Measurements from ENCODE around the gene NIP7. TPM values are rescaled to one million over a fixed set of nuclear protein-coding genes. Genes with fewer than 3 reads are reported as not detected.
"Not testable (repeated sequence)": the region's sequence is repeated elsewhere in the genome, so short reads cannot be mapped to it uniquely, and the experiment has no call there.

NIP7 gene
- total RNA-seq (10 to 100 TPM; 28.5 to 29.7 TPM), total RNA-seq (33.2 to 66.6 reads per million in 2 donors)

GRCh38 chr16:69339289-69340094 lies at the start of gene NIP7, which contains the start of gene COG8:
TSS of gene NIP7 (plus strand) at chr16:69339772. CDS start at chr16:69339830, 58 bp downstream.
TSS of gene COG8 (minus strand) at chr16:69339564. CDS start at chr16:69339552, 12 bp downstream.
- peak within 1 kb of the TSS; percentile 99 for H3K27ac Mint-ChIP-seq
- DNase-seq (peak; percentile 78 to 87 (median 85)), ATAC-seq (peak; percentile 88)
- H3K9me3 ChIP-seq (ENCODE audit: control insufficient read depth, low read length, poor library complexity, severe bottlenecking), result no peaks in the 10 kb centered on the region
- no peaks in the 10 kb centered on the region for H3K27me3 Mint-ChIP-seq
- H3K36me3 Mint-ChIP-seq (ENCODE audit: low read depth), result peaks cover 8% of the 10 kb centered on the region
- peaks cover 40% of the 10 kb centered on the region for H3K4me1 Mint-ChIP-seq
- H3K4me3 Mint-ChIP-seq, result peak within 1 kb of the TSS; percentile 100

- not testable (repeated sequence) for H3K36me3 Mint-ChIP-seq (ENCODE audit: low read depth); H3K27ac Mint-ChIP-seq; ATAC-seq; DNase-seq; H3K9me3 ChIP-seq (ENCODE audit: control insufficient read depth, low read length, poor library complexity, severe bottlenecking); H3K27me3 Mint-ChIP-seq; H3K4me1 Mint-ChIP-seq; H3K4me3 Mint-ChIP-seq
Observed at GRCh38 chr16:69291657-69292056, 47.9 kb upstream of the NIP7 start.

- no peak for ATAC-seq
- peak overlapping the region; percentile 51 for H3K27ac Mint-ChIP-seq
Observed at GRCh38 chr16:69293401-69293800, 46.2 kb upstream of the NIP7 start.

GRCh38 chr16:69294051-69294450 lies 45.5 kb upstream of the NIP7 start:
- Mint-ChIP-seq H3K36me3 (ENCODE audit: low read depth) (peaks cover 5% of the 10 kb centered on the region), H3K4me3 (no peak overlapping the region), H3K4me1 (peaks cover 8% of the 10 kb centered on the region), H3K27ac (peak overlapping the region; percentile 51), H3K27me3 (no peaks in the 10 kb centered on the region)
- ATAC-seq (no peak), DNase-seq (no peak)
- H3K9me3 ChIP-seq (ENCODE audit: control insufficient read depth, low read length, poor library complexity, severe bottlenecking), result no peaks in the 10 kb centered on the region

More at GRCh38 chr16:69293401-69293800, 46.2 kb upstream of the NIP7 start:
- Mint-ChIP-seq H3K36me3 (ENCODE audit: low read depth) (peaks cover 5% of the 10 kb centered on the region), H3K27me3 (no peaks in the 10 kb centered on the region), H3K4me3 (no peak overlapping the region), H3K4me1 (peaks cover 8% of the 10 kb centered on the region)
- DNase-seq, result no peak
- H3K9me3 ChIP-seq (ENCODE audit: control insufficient read depth, low read length, poor library complexity, severe bottlenecking), result no peaks in the 10 kb centered on the region

- ATAC-seq; H3K36me3 Mint-ChIP-seq (ENCODE audit: low read depth): not testable (repeated sequence)
- H3K27ac Mint-ChIP-seq, result peak overlapping the region; percentile 66
Observed at GRCh38 chr16:69296771-69297170, 42.8 kb upstream of the NIP7 start.

GRCh38 chr16:69298261-69298660 lies 41.3 kb upstream of the NIP7 start:
- Mint-ChIP-seq H3K27me3 (no peaks in the 10 kb centered on the region), H3K4me1 (peaks cover 7% of the 10 kb centered on the region), H3K36me3 (ENCODE audit: low read depth) (peaks cover 8% of the 10 kb centered on the region), H3K27ac (no peak overlapping the region), H3K4me3 (no peak overlapping the region)
- H3K9me3 ChIP-seq (ENCODE audit: control insufficient read depth, low read length, poor library complexity, severe bottlenecking), result no peaks in the 10 kb centered on the region
- ATAC-seq (no peak), DNase-seq (no peak)

More at GRCh38 chr16:69296771-69297170, 42.8 kb upstream of the NIP7 start:
- not testable (repeated sequence) for H3K4me1 Mint-ChIP-seq; H3K27me3 Mint-ChIP-seq; H3K9me3 ChIP-seq (ENCODE audit: control insufficient read depth, low read length, poor library complexity, severe bottlenecking); H3K4me3 Mint-ChIP-seq; DNase-seq

- H3K9me3 ChIP-seq (ENCODE audit: control insufficient read depth, low read length, poor library complexity, severe bottlenecking), result no peaks in the 10 kb centered on the region
- no peak for ATAC-seq
- Mint-ChIP-seq H3K4me1 (peaks cover 3% of the 10 kb centered on the region), H3K4me3 (no peak overlapping the region), H3K27ac (no peak overlapping the region), H3K36me3 (ENCODE audit: low read depth) (peaks cover 4% of the 10 kb centered on the region), H3K27me3 (no peaks in the 10 kb centered on the region)
- DNase-seq, result no peak
Observed at GRCh38 chr16:69301187-69301586, 38.4 kb upstream of the NIP7 start.

GRCh38 chr16:69301861-69302260 lies 37.7 kb upstream of the NIP7 start:
- Mint-ChIP-seq H3K27ac (no peak overlapping the region), H3K4me3 (no peak overlapping the region), H3K4me1 (peaks cover 2% of the 10 kb centered on the region), H3K36me3 (ENCODE audit: low read depth) (peaks cover 4% of the 10 kb centered on the region), H3K27me3 (no peaks in the 10 kb centered on the region)
- no peak for DNase-seq
- H3K9me3 ChIP-seq (ENCODE audit: control insufficient read depth, low read length, poor library complexity, severe bottlenecking), result no peaks in the 10 kb centered on the region
- ATAC-seq, result no peak

GRCh38 chr16:69302301-69302700 lies 37.3 kb upstream of the NIP7 start:
- H3K9me3 ChIP-seq (ENCODE audit: control insufficient read depth, low read length, poor library complexity, severe bottlenecking), result no peaks in the 10 kb centered on the region
- Mint-ChIP-seq H3K27ac (no peak overlapping the region), H3K36me3 (ENCODE audit: low read depth) (peaks cover 4% of the 10 kb centered on the region), H3K4me3 (no peak overlapping the region), H3K27me3 (no peaks in the 10 kb centered on the region), H3K4me1 (peaks cover 2% of the 10 kb centered on the region)
- ATAC-seq (no peak), DNase-seq (no peak)

- ATAC-seq (no peak), DNase-seq (no peak)
- Mint-ChIP-seq H3K4me3 (no peak overlapping the region), H3K27me3 (no peaks in the 10 kb centered on the region), H3K36me3 (ENCODE audit: low read depth) (peaks cover 2% of the 10 kb centered on the region), H3K4me1 (peaks cover 7% of the 10 kb centered on the region), H3K27ac (no peak overlapping the region)
- no peaks in the 10 kb centered on the region for H3K9me3 ChIP-seq (ENCODE audit: control insufficient read depth, low read length, poor library complexity, severe bottlenecking)
Observed at GRCh38 chr16:69306031-69306430, 33.5 kb upstream of the NIP7 start.

GRCh38 chr16:69307091-69307490 lies 32.5 kb upstream of the NIP7 start:
- Mint-ChIP-seq H3K36me3 (ENCODE audit: low read depth) (peaks cover 4% of the 10 kb centered on the region), H3K4me3 (no peak overlapping the region), H3K27ac (no peak overlapping the region), H3K27me3 (no peaks in the 10 kb centered on the region), H3K4me1 (peaks cover 11% of the 10 kb centered on the region)
- DNase-seq, result no peak
- H3K9me3 ChIP-seq (ENCODE audit: control insufficient read depth, low read length, poor library complexity, severe bottlenecking), result no peaks in the 10 kb centered on the region
- ATAC-seq, result no peak

- H3K4me3 Mint-ChIP-seq, result no peak overlapping the region
- H3K27me3 Mint-ChIP-seq, result no peaks in the 10 kb centered on the region
- peaks cover 14% of the 10 kb centered on the region for H3K4me1 Mint-ChIP-seq
- ATAC-seq (no peak), DNase-seq (no peak)
- H3K27ac Mint-ChIP-seq, result no peak overlapping the region
- H3K9me3 ChIP-seq (ENCODE audit: control insufficient read depth, low read length, poor library complexity, severe bottlenecking), result no peaks in the 10 kb centered on the region
- H3K36me3 Mint-ChIP-seq (ENCODE audit: low read depth), result peaks cover 6% of the 10 kb centered on the region
Observed at GRCh38 chr16:69307856-69308255, 31.7 kb upstream of the NIP7 start.

GRCh38 chr16:69309316-69309715 lies 30.3 kb upstream of the NIP7 start:
- no peak for ATAC-seq
- Mint-ChIP-seq H3K27ac (no peak overlapping the region), H3K4me1 (peaks cover 19% of the 10 kb centered on the region), H3K36me3 (ENCODE audit: low read depth) (peaks cover 6% of the 10 kb centered on the region), H3K4me3 (no peak overlapping the region), H3K27me3 (no peaks in the 10 kb centered on the region)
- no peaks in the 10 kb centered on the region for H3K9me3 ChIP-seq (ENCODE audit: control insufficient read depth, low read length, poor library complexity, severe bottlenecking)
- no peak for DNase-seq

Data from T-helper 17 cell (primary cell).